ENCODE results near the gene ATP2A3.
A peak's percentile ranks its signal among the peaks of the same experiment; 100 is the strongest.

ATP2A3 gene

DNA sequence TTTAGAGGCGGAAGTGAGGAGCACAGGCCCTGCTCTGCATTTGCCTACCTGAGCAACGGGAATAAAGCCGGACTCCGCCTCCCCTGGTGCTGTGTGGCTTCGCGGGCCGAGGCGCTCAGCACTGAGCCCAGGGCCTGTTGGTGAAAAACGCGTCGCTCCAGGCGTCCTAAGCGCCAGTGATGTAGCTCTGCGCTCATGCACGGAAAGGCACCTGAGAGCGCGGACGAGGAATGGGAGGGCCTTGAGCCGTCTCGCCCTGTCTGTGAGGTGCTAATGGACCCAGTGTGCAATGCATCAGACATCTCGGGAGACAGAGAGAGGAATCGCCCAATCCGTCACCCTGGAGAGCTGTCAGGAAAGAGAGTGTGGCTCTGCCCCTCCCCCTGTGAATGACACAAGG, 17.2 kb upstream of the ATP2A3 start:
- Histone ChIP-seq H3K27me3 (ENCODE audit: insufficient read depth, poor library complexity, severe bottlenecking) (no peaks in the 10 kb centered on the region), H3K4me3 (replicated peaks; ENCODE audit: insufficient read depth, low read length) (no peak overlapping the region), H3K27ac (replicated peaks) (no peak overlapping the region)
- no peak for DNase-seq (ENCODE audit: low read depth in 1 of 2, low spot score in 1 of 2)
- TF ChIP-seq POLR2AphosphoS5 (IDR thresholded peaks at IDR 0.05; ENCODE audit: low read depth) (no peak), GABPA (IDR thresholded peaks at IDR 0.05; ENCODE audit: low read depth) (no peak), SPI1 (IDR thresholded peaks at IDR 0.05; ENCODE audit: borderline replicate concordance, low read depth) (no peak)
- TF ChIP-seq, protein P1, sequence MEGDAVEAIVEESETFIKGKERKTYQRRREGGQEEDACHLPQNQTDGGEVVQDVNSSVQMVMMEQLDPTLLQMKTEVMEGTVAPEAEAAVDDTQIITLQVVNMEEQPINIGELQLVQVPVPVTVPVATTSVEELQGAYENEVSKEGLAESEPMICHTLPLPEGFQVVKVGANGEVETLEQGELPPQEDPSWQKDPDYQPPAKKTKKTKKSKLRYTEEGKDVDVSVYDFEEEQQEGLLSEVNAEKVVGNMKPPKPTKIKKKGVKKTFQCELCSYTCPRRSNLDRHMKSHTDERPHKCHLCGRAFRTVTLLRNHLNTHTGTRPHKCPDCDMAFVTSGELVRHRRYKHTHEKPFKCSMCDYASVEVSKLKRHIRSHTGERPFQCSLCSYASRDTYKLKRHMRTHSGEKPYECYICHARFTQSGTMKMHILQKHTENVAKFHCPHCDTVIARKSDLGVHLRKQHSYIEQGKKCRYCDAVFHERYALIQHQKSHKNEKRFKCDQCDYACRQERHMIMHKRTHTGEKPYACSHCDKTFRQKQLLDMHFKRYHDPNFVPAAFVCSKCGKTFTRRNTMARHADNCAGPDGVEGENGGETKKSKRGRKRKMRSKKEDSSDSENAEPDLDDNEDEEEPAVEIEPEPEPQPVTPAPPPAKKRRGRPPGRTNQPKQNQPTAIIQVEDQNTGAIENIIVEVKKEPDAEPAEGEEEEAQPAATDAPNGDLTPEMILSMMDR (IDR thresholded peaks at IDR 0.05; ENCODE audit: insufficient read depth, low read length): no peak
- TF ChIP-seq, protein P2, sequence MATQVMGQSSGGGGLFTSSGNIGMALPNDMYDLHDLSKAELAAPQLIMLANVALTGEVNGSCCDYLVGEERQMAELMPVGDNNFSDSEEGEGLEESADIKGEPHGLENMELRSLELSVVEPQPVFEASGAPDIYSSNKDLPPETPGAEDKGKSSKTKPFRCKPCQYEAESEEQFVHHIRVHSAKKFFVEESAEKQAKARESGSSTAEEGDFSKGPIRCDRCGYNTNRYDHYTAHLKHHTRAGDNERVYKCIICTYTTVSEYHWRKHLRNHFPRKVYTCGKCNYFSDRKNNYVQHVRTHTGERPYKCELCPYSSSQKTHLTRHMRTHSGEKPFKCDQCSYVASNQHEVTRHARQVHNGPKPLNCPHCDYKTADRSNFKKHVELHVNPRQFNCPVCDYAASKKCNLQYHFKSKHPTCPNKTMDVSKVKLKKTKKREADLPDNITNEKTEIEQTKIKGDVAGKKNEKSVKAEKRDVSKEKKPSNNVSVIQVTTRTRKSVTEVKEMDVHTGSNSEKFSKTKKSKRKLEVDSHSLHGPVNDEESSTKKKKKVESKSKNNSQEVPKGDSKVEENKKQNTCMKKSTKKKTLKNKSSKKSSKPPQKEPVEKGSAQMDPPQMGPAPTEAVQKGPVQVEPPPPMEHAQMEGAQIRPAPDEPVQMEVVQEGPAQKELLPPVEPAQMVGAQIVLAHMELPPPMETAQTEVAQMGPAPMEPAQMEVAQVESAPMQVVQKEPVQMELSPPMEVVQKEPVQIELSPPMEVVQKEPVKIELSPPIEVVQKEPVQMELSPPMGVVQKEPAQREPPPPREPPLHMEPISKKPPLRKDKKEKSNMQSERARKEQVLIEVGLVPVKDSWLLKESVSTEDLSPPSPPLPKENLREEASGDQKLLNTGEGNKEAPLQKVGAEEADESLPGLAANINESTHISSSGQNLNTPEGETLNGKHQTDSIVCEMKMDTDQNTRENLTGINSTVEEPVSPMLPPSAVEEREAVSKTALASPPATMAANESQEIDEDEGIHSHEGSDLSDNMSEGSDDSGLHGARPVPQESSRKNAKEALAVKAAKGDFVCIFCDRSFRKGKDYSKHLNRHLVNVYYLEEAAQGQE (IDR thresholded peaks at IDR 0.05; ENCODE audit: insufficient replicate concordance, low read depth): no peak

DNA sequence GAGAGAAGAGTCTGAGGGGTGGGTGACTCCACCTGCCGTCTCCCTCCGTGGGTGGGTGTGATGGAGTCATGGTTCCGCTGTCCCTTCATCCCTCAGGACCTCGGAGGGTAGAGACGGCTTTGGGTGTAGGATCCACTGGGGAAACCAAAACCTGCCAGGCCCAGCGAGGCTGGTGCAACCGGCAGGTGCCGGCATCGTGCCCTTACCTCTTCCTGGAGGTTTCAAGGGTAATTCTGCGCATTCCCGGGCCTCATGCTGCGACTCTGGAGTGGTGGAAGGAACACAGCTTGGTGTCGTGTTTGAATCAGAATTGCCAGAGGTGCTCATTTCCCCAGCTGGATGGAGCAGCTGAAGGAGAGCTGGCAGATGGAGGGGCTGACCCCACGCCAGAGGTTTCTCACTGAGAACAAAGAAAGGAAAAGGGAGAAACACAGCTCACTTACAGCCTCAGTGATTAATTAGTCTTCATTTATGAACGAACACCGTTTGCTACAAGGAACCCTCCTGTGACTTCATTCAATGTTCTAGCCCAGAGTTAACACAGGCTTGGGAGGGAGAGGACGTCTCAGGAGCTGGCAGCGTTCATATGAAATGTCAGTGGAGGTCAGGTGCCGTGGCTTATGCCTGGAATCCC, 16.3 kb upstream of the ATP2A3 start:
- Histone ChIP-seq H3K4me3 (replicated peaks; ENCODE audit: insufficient read depth, low read length) (no peak overlapping the region), H3K27ac (replicated peaks) (no peak overlapping the region), H3K27me3 (ENCODE audit: insufficient read depth, poor library complexity, severe bottlenecking) (no peaks in the 10 kb centered on the region)
- no peak for DNase-seq (ENCODE audit: low read depth in 1 of 2, low spot score in 1 of 2)
- TF ChIP-seq, protein P1 (IDR thresholded peaks at IDR 0.05; ENCODE audit: insufficient read depth, low read length): no peak
- no peak for TF ChIP-seq SPI1 (IDR thresholded peaks at IDR 0.05; ENCODE audit: borderline replicate concordance, low read depth)
- TF ChIP-seq, protein P2 (IDR thresholded peaks at IDR 0.05; ENCODE audit: insufficient replicate concordance, low read depth): no peak
- TF ChIP-seq GABPA (IDR thresholded peaks at IDR 0.05; ENCODE audit: low read depth): no peak
- TF ChIP-seq POLR2AphosphoS5 (IDR thresholded peaks at IDR 0.05; ENCODE audit: low read depth): no peak

DNA sequence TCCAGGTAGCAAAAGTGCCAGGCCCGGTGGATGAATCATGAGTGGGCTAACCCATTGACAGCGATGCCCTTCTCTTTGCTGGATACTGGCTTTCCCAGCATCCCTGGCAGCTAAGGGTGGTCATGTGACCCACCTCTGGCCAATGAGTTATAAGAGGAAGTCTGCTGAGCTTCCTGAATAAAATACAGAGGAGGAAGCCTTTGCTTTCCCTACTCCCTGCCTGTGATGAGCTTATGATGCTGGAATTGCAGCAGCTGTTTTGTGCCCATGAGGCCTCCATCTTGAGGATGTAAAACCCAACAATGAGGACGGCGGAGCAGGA, 15.0 kb upstream of the ATP2A3 start:
- Histone ChIP-seq H3K4me3 (replicated peaks; ENCODE audit: insufficient read depth, low read length) (no peak overlapping the region), H3K27ac (replicated peaks) (no peak overlapping the region), H3K27me3 (ENCODE audit: insufficient read depth, poor library complexity, severe bottlenecking) (no peaks in the 10 kb centered on the region)
- TF ChIP-seq SPI1 (IDR thresholded peaks at IDR 0.05; ENCODE audit: borderline replicate concordance, low read depth): peak; percentile 22; the same call in 1 of the 2 replicates
- TF ChIP-seq POLR2AphosphoS5 (IDR thresholded peaks at IDR 0.05; ENCODE audit: low read depth): no peak
- DNase-seq (ENCODE audit: low read depth in 1 of 2, low spot score in 1 of 2): no peak

DNA sequence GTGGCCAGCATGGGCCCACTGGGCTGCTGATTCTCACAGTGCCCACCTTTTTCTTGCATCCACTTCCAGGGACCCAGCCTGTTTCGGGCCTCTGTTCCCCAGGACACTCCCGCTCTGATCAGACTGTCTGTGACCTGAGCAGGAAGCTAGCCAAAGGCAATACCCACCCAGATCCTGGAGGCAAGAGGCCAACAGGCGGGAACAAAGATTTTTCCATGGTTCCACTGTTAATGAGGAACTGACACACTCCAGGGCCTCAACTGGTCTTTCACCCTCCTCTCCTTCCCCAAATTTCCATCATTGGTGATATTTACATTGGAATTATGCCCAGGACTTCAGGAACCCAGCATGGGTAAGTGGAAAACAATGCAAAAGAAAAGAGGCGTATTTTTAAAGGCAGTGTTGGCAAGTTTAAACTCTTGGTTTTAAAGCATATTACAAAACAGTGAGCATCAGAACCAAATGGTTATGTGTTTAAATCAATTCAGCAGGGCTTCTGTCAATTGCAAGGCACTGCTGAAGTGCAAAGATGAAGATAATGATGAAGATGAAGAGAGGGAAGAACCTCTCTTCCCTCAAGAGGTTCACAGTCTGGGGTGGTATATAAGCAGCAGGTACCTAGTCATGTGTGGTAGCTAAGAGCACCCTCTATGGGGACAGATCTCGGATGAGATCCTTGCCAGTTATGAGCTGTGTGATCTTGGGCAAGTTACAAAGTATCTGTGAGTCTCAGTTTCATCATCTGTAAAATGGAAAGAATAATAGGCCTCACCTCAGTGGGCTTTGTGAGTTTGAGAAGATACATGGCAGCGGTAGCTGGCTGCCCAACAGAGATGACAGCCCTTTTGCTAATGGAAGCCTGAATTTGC, 14.4 kb upstream of the ATP2A3 start:
- Histone ChIP-seq H3K4me3 (replicated peaks; ENCODE audit: insufficient read depth, low read length) (no peak overlapping the region), H3K27ac (replicated peaks) (no peak overlapping the region), H3K27me3 (ENCODE audit: insufficient read depth, poor library complexity, severe bottlenecking) (no peaks in the 10 kb centered on the region)
- DNase-seq (ENCODE audit: low read depth in 1 of 2, low spot score in 1 of 2): no peak
- TF ChIP-seq SPI1 (IDR thresholded peaks at IDR 0.05; ENCODE audit: borderline replicate concordance, low read depth) (no peak), POLR2AphosphoS5 (IDR thresholded peaks at IDR 0.05; ENCODE audit: low read depth) (no peak), GABPA (IDR thresholded peaks at IDR 0.05; ENCODE audit: low read depth) (no peak)
- TF ChIP-seq, protein P1 (IDR thresholded peaks at IDR 0.05; ENCODE audit: insufficient read depth, low read length): no peak
- TF ChIP-seq, protein P2 (IDR thresholded peaks at IDR 0.05; ENCODE audit: insufficient replicate concordance, low read depth): no peak

All from HL-60 (cell line).